ENCODE data around the gene NKD1.

The NKD1 gene

DNA sequence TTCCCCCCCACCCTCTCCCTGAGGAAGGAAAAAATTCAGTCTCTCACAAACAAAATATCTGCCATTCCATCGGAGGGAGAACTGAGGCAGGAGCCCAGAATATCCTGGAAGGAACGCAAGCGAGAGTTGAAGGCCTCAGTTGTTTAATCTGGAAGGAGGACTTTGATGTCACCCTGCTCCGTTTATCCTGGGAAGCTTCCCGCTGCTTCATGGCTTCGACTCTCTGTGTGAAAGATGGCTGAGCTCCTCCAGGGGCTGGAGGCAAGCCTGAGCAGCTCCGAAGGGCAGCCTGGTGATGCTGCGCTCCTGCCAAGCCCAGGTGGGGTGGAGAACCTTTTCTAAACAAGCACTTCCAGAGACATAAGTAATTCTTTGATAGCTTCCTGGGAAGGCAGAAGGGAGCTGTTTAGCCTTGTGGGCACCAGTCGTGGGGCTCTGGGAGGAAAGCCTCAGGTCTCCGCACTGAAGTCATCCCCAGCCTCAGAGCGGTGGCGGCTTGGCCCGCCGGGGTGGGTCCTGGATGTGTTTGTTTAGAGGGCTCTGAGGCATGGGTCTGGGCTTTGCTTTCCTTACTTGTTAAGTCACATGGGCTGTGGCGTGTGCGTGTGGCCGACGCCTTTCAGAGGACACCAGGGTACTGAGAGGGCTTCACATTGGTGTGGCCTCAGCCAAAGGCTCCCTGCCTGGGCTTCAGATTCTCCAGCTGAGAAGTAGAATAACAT lies 7.9 kb downstream of the NKD1 start:
- Histone ChIP-seq H3K4me3 (ENCODE audit: low read depth, low read length) (no peak overlapping the region), H3K36me3 (ENCODE audit: control insufficient read depth, insufficient read depth, low read length) (no peaks in the 10 kb centered on the region), H3K4me1 (ENCODE audit: control insufficient read depth, insufficient read depth, low read length) (no peaks in the 10 kb centered on the region), H3K27me3 (ENCODE audit: control insufficient read depth, insufficient read depth, low read length) (no peaks in the 10 kb centered on the region), H3K9ac (ENCODE audit: low read depth, low read length) (no peak overlapping the region), H3K9me3 (ENCODE audit: control insufficient read depth, insufficient read depth, low read length) (no peaks in the 10 kb centered on the region)

DNA sequence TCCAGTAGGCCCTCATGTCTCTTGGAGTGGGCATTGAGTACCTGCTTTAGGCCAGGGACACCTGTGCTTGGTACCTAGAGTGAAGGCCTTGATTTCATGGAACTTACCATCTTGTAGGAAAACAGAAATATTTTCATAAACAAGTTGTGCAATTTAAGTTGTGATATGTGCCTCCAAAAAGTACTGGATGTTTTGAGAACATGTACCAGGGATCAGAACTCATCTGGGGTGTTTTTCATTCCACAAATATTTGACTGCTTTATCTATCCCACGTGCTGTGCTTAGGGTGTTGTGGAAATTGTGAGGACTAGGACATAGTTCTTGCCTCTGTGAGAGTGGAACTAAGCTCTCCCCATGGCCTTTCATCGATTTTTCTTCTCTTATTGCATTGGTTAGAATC lies 8.8 kb downstream of the NKD1 start:
- H3K9me3 ChIP-seq (ENCODE audit: control insufficient read depth, insufficient read depth, low read length): no peaks in the 10 kb centered on the region
- H3K4me3 ChIP-seq (ENCODE audit: low read depth, low read length): no peak overlapping the region
- no peaks in the 10 kb centered on the region for H3K4me1 ChIP-seq (ENCODE audit: control insufficient read depth, insufficient read depth, low read length)
- no peaks in the 10 kb centered on the region for H3K36me3 ChIP-seq (ENCODE audit: control insufficient read depth, insufficient read depth, low read length)
- no peak overlapping the region for H3K9ac ChIP-seq (ENCODE audit: low read depth, low read length)
- H3K27me3 ChIP-seq (ENCODE audit: control insufficient read depth, insufficient read depth, low read length): no peaks in the 10 kb centered on the region

DNA sequence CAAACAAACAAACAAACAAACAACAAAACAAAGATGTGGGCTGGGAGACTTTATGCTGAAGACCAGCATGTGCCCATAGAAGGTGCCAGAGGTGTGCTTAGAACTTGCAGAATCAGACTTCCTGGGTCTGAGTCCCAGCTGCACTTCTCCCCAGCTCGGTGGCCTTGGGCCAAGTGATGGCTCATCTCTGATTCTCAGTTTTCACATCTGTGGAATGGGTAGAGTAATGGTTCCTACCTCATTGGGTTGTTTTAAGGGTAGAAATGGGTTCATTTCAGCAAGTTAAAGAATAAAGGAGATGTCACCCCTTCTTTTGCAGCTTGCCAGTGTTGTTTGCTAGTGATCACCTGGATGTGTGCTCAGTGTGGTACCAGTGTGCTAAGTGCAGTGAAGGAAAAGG lies 10.7 kb downstream of the NKD1 start:
- Histone ChIP-seq H3K27me3 (ENCODE audit: control insufficient read depth, insufficient read depth, low read length) (no peaks in the 10 kb centered on the region), H3K36me3 (ENCODE audit: control insufficient read depth, insufficient read depth, low read length) (no peaks in the 10 kb centered on the region), H3K4me3 (ENCODE audit: low read depth, low read length) (no peak overlapping the region), H3K9me3 (ENCODE audit: control insufficient read depth, insufficient read depth, low read length) (no peaks in the 10 kb centered on the region), H3K4me1 (ENCODE audit: control insufficient read depth, insufficient read depth, low read length) (no peaks in the 10 kb centered on the region), H3K9ac (ENCODE audit: low read depth, low read length) (no peak overlapping the region)

DNA sequence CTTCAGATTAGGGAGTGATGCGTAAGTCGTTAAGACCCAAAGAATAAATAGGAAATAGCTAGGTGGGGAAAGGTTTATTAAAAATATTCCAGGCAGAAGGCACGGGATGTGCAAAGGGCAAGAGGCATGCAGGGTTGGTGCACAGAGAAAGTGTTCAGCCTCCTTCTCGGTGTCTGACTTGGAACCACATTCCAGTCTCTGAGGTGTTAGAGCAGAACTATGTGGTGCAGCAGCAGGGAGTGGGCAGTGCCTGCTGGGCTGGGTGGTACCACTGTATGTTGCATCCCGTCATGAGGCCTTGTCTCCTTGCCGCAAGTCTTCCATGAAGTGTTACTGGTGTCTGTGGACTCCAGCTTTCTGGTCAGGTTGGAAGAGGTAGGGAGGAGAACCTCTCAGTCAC lies 11.1 kb downstream of the NKD1 start:
- H3K4me1 ChIP-seq (ENCODE audit: control insufficient read depth, insufficient read depth, low read length): no peaks in the 10 kb centered on the region
- H3K4me3 ChIP-seq (ENCODE audit: low read depth, low read length): no peak overlapping the region
- H3K36me3 ChIP-seq (ENCODE audit: control insufficient read depth, insufficient read depth, low read length): no peaks in the 10 kb centered on the region
- no peaks in the 10 kb centered on the region for H3K27me3 ChIP-seq (ENCODE audit: control insufficient read depth, insufficient read depth, low read length)
- H3K9ac ChIP-seq (ENCODE audit: low read depth, low read length): no peak overlapping the region
- no peaks in the 10 kb centered on the region for H3K9me3 ChIP-seq (ENCODE audit: control insufficient read depth, insufficient read depth, low read length)

DNA sequence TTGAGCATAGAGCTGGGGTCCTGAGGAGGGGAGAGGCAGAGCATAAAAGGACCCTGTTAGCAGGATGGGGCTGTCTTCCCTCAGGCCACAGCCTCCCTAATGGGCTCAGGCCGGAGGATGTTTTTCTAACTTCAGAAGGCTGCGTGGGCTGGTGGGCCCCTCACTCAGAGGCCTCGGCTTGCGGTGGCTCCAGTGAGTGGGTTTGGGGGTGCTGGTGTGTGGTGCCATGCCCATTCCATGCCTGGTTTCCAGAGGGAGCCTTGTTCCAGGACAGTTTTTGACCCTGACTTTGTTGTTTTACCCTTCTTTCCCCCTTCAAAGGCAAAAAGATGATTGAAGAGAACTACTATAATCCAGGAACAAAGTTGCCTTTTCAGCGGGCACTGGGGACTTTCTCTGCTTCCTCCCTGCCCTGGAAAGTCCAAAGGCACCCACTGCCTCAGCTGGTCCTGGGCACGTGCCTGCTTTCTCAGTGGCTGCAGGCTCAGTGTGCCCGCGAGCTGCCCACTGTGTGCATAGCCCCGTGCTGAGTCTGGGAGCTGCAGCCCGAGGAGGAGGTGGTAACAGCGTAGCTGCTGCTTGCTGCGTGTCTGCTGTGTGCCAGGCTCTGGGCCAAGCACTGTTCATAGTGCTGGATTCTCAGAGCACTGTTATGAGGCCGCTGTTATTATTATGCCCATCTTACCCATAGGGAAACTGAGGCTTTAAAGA lies 11.8 kb downstream of the NKD1 start:
- Histone ChIP-seq H3K36me3 (ENCODE audit: control insufficient read depth, insufficient read depth, low read length) (no peaks in the 10 kb centered on the region), H3K9ac (ENCODE audit: low read depth, low read length) (no peak overlapping the region), H3K9me3 (ENCODE audit: control insufficient read depth, insufficient read depth, low read length) (no peaks in the 10 kb centered on the region), H3K4me3 (ENCODE audit: low read depth, low read length) (no peak overlapping the region), H3K27me3 (ENCODE audit: control insufficient read depth, insufficient read depth, low read length) (no peaks in the 10 kb centered on the region), H3K4me1 (ENCODE audit: control insufficient read depth, insufficient read depth, low read length) (no peaks in the 10 kb centered on the region)

DNA sequence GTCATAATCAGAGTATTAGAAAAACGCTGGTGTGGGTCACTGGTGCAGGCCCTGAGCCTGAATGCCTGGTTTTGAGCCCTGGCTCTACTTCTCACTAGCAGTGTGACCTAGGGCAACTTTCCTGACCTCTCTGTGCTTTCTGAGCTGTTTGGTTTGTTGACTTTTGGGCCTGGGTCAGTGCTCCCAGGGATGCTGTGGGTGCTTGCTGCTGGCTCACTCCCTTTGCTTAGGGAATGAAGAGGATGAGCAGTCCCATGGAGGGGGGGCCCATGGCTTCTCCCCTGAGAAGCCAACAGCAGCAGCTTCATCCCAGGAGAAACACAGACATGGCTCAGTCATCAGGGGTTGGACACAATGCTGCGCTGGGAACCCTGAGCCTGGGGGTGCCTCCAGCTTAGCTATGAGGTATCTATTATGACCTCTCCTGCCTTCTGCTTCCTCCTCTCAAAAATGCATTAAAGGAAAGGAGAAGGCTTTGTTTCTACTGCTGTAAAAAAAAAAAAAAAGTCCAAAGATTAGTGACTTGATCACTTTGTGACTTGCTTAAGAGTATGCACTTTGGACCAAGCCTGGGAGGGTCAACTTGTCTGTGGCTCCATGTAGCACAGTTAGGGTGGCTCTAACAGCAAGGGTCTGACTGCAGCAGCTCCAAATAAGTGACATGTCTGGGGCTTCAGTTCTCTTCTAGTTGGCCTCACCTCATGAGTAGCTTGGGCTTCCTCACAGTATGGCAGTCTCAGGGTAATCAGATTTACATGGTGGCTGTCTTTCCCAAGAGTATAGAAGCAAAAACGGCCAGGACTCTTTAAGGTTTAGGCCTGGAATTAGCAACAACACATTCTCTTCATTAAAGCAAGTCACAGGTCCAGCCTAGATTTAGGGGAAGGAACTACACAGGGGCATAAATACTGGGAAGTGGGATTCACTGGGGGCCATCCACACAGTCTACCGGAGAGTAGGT lies 13.0 kb downstream of the NKD1 start:
- H3K9ac ChIP-seq (ENCODE audit: low read depth, low read length): no peak overlapping the region
- H3K9me3 ChIP-seq (ENCODE audit: control insufficient read depth, insufficient read depth, low read length): no peaks in the 10 kb centered on the region
- no peaks in the 10 kb centered on the region for H3K36me3 ChIP-seq (ENCODE audit: control insufficient read depth, insufficient read depth, low read length)
- H3K4me3 ChIP-seq (ENCODE audit: low read depth, low read length): no peak overlapping the region
- H3K27me3 ChIP-seq (ENCODE audit: control insufficient read depth, insufficient read depth, low read length): no peaks in the 10 kb centered on the region
- H3K4me1 ChIP-seq (ENCODE audit: control insufficient read depth, insufficient read depth, low read length): no peaks in the 10 kb centered on the region

DNA sequence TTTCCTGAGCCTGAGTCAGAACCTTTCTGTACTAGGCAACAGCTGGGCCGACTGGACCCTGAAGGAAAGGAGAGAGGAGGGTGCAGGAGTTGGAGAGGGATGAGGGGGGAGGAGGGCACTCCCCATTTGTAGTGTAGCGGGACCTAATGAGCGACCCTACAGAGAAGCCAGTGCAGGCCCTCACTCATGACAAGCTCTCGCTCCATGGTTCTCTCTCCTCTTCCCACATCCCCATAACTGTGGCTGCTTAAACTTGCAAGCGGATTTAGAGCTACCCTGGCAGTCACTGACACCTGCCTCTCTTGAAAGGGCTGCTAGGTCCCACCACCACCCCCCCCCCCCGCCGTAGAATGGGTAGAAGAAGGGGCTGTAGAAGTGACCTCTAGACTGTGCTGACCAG lies 14.5 kb downstream of the NKD1 start:
- H3K9ac ChIP-seq (ENCODE audit: low read depth, low read length): no peak overlapping the region
- no peak overlapping the region for H3K4me3 ChIP-seq (ENCODE audit: low read depth, low read length)
- no peaks in the 10 kb centered on the region for H3K4me1 ChIP-seq (ENCODE audit: control insufficient read depth, insufficient read depth, low read length)
- H3K27me3 ChIP-seq (ENCODE audit: control insufficient read depth, insufficient read depth, low read length): no peaks in the 10 kb centered on the region
- H3K36me3 ChIP-seq (ENCODE audit: control insufficient read depth, insufficient read depth, low read length): no peaks in the 10 kb centered on the region
- no peaks in the 10 kb centered on the region for H3K9me3 ChIP-seq (ENCODE audit: control insufficient read depth, insufficient read depth, low read length)

DNA sequence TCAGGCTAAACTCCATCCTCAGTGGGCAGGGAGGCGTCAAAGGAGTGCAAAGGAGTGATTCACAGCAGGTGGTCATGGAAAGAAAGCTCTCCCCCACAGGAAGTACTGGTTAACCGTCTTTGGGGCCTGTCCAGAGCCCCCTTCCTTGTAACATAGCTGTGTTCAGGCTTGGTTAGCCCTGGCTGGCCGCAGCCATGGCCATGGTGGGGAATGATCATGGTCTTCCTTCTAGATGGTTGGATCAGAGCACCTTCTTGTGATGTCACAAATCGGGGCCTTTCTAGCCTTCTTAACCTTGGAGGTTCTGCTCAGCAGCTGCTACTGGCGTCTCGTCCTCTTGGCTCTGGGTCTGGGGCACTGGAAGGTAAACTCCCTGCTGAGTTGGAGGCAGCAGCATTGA lies 15.8 kb downstream of the NKD1 start:
- H3K9ac ChIP-seq (ENCODE audit: low read depth, low read length): no peak overlapping the region
- H3K27me3 ChIP-seq (ENCODE audit: control insufficient read depth, insufficient read depth, low read length): no peaks in the 10 kb centered on the region
- peaks cover 2% of the 10 kb centered on the region for H3K4me1 ChIP-seq (ENCODE audit: control insufficient read depth, insufficient read depth, low read length)
- H3K9me3 ChIP-seq (ENCODE audit: control insufficient read depth, insufficient read depth, low read length): no peaks in the 10 kb centered on the region
- no peaks in the 10 kb centered on the region for H3K36me3 ChIP-seq (ENCODE audit: control insufficient read depth, insufficient read depth, low read length)
- no peak overlapping the region for H3K4me3 ChIP-seq (ENCODE audit: low read depth, low read length)

DNA sequence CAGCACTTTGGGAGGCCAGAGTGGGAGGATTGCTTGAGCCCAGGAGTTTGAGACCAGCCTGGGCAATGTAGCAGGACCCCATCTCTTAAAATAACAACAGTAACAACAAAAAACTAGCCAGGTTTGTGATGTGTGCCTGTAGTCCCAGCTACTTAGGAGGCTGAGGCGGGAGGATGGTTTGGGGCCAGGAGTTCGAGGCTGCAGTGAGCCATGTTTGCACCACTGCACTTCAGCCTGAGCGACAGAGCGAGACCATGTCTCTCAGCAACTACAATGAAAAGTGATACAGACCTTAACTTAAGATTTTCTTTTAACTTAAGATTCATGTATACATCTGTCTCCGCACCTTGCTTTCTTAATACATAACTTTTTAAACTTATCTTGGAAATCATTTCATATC lies 17.2 kb downstream of the NKD1 start:
- H3K4me3 ChIP-seq (ENCODE audit: low read depth, low read length): no peak overlapping the region
- peaks cover 2% of the 10 kb centered on the region for H3K4me1 ChIP-seq (ENCODE audit: control insufficient read depth, insufficient read depth, low read length)
- no peak overlapping the region for H3K9ac ChIP-seq (ENCODE audit: low read depth, low read length)
- H3K36me3 ChIP-seq (ENCODE audit: control insufficient read depth, insufficient read depth, low read length): no peaks in the 10 kb centered on the region
- no peaks in the 10 kb centered on the region for H3K9me3 ChIP-seq (ENCODE audit: control insufficient read depth, insufficient read depth, low read length)
- H3K27me3 ChIP-seq (ENCODE audit: control insufficient read depth, insufficient read depth, low read length): no peaks in the 10 kb centered on the region

DNA sequence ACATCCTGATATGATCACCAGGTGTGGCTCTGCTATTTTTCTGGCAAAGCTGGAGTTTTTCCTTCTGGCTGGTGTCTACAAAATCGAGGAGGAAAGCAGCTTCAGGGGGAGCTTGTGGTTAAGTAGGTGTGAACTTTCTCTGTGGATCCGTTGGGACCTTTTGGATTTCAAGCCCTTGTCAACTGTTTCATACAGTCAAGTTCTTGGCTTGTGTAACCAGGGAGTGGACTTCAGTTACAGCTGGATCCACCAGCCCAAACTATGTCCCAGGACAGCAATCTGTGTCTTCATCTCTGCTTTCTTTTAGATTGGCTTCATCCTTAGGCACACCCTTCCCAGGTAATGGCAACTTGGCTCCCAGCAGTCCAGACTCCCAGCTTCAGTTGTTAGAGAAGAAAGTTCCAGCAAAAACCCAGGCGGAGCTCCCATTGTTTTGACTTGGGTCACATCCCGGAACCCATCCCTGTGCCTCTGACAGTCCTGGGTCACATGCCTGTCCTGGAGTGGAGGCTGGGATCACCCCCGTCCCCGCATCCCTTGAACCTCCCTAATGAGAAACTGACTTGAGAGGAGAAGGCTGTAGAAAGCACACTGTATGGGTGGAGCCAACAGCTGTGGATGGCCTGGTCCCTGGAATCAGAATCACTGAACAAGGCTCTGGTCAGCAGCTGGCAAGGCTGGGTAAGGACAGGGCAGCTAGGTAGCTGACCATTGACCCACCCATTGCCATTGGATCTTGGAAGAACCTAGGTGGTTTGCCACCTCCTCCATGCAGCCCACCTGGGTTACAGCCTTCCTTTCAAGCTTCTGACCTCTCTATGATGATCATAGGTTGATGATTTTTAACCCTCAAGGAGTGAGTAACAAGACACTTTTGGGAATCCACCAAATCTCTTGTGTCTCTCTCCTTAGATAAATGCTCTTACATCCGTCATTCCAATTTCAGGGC lies 18.1 kb downstream of the NKD1 start:
- H3K4me1 ChIP-seq (ENCODE audit: control insufficient read depth, insufficient read depth, low read length): peaks cover 2% of the 10 kb centered on the region
- no peak overlapping the region for H3K4me3 ChIP-seq (ENCODE audit: low read depth, low read length)
- H3K27me3 ChIP-seq (ENCODE audit: control insufficient read depth, insufficient read depth, low read length): no peaks in the 10 kb centered on the region
- H3K36me3 ChIP-seq (ENCODE audit: control insufficient read depth, insufficient read depth, low read length): no peaks in the 10 kb centered on the region
- H3K9me3 ChIP-seq (ENCODE audit: control insufficient read depth, insufficient read depth, low read length): no peaks in the 10 kb centered on the region
- no peak overlapping the region for H3K9ac ChIP-seq (ENCODE audit: low read depth, low read length)

DNA sequence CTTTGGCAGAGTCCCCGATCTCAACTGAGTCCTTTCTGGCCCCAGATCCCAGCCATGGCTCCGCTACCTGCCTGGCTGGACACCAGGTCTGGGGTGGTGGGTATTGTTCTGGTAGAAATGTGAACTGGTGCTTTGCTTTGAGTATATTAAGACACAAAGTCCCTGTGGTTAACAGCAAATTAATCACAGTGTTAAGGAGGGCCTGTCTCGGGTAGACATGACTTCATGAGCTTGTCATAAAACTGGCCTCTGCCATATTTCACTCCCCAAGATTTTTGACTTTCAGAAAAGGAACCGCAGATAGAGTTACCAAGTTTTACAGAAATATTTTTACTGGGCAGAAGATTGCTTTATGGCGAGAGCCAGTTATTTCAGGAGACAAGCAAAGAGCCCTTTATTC lies 19.5 kb downstream of the NKD1 start:
- peaks cover 2% of the 10 kb centered on the region for H3K4me1 ChIP-seq (ENCODE audit: control insufficient read depth, insufficient read depth, low read length)
- H3K4me3 ChIP-seq (ENCODE audit: low read depth, low read length): no peak overlapping the region

More for the DNA sequence above, 19.5 kb downstream of the NKD1 start:
- Histone ChIP-seq H3K9me3 (ENCODE audit: control insufficient read depth, insufficient read depth, low read length) (no peaks in the 10 kb centered on the region), H3K36me3 (ENCODE audit: control insufficient read depth, insufficient read depth, low read length) (no peaks in the 10 kb centered on the region), H3K27me3 (ENCODE audit: control insufficient read depth, insufficient read depth, low read length) (no peaks in the 10 kb centered on the region), H3K9ac (ENCODE audit: low read depth, low read length) (no peak overlapping the region)
